ENCODE measurements around the gene RBM18. TPM values are rescaled to one million over a fixed set of nuclear protein-coding genes. Genes with fewer than 3 reads are reported as not detected.

Gene RBM18
- total RNA-seq, 4 donors from 2014 or later, result 4.6 to 31.8 (median 18.7) TPM

- TF ChIP-seq CTCF (IDR thresholded peaks at IDR 0.05) (no peak), POLR2A (IDR thresholded peaks at IDR 0.05) (no peak)
Observed at GRCh38 chr9:122193651-122194050, 71.0 kb downstream of the RBM18 start.

GRCh38 chr9:122192914-122193525 is 71.6 kb downstream of the RBM18 start:
- no peak overlapping the region for H3K4me3 ChIP-seq
- H3K36me3 ChIP-seq, result no peaks in the 10 kb centered on the region
- H3K27ac ChIP-seq, result no peak overlapping the region
- no peaks in the 10 kb centered on the region for H3K4me1 ChIP-seq
- no peak for TF ChIP-seq CTCF (IDR thresholded peaks at IDR 0.05)
- no peak for TF ChIP-seq POLR2A (IDR thresholded peaks at IDR 0.05)
- H3K9me3 ChIP-seq, result no peaks in the 10 kb centered on the region
- DNase-seq, result no peak
- H3K27me3 ChIP-seq, result no peaks in the 10 kb centered on the region
- intact Hi-C loops (cut with DNase I; ENCODE audit: low total_unique reads), result no loop called here

More at GRCh38 chr9:122193651-122194050, 71.0 kb downstream of the RBM18 start:
- no peaks in the 10 kb centered on the region for H3K36me3 ChIP-seq
- no peak overlapping the region for H3K4me3 ChIP-seq
- H3K27me3 ChIP-seq, result no peaks in the 10 kb centered on the region
- no peak for DNase-seq
- intact Hi-C loops (cut with DNase I; ENCODE audit: low total_unique reads), result no loop called here
- no peak overlapping the region for H3K27ac ChIP-seq
- H3K4me1 ChIP-seq, result no peaks in the 10 kb centered on the region
- no peaks in the 10 kb centered on the region for H3K9me3 ChIP-seq

- H3K9me3 ChIP-seq, result no peaks in the 10 kb centered on the region
- H3K27ac ChIP-seq, result no peak overlapping the region
- intact Hi-C loops (cut with DNase I; ENCODE audit: low total_unique reads), result no loop called here
- no peaks in the 10 kb centered on the region for H3K4me1 ChIP-seq
- no peaks in the 10 kb centered on the region for H3K27me3 ChIP-seq
- no peak overlapping the region for H3K4me3 ChIP-seq
- DNase-seq, result no peak
- TF ChIP-seq POLR2A (IDR thresholded peaks at IDR 0.05) (no peak), CTCF (IDR thresholded peaks at IDR 0.05) (no peak)
- H3K36me3 ChIP-seq, result no peaks in the 10 kb centered on the region
Observed at GRCh38 chr9:122192261-122192875, 72.3 kb downstream of the RBM18 start.

GRCh38 chr9:122191584-122191983 is 73.1 kb downstream of the RBM18 start:
- no peak for TF ChIP-seq CTCF (IDR thresholded peaks at IDR 0.05)
- no peak for TF ChIP-seq POLR2A (IDR thresholded peaks at IDR 0.05)
- Histone ChIP-seq H3K4me3 (no peak overlapping the region), H3K27me3 (no peaks in the 10 kb centered on the region), H3K27ac (no peak overlapping the region), H3K36me3 (no peaks in the 10 kb centered on the region), H3K4me1 (no peaks in the 10 kb centered on the region), H3K9me3 (no peaks in the 10 kb centered on the region)
- intact Hi-C loops (cut with DNase I; ENCODE audit: low total_unique reads), result no loop called here
- no peak for DNase-seq

GRCh38 chr9:122190597-122191381 is 73.9 kb downstream of the RBM18 start:
- H3K4me3 ChIP-seq, result no peak overlapping the region
- no peaks in the 10 kb centered on the region for H3K27me3 ChIP-seq
- no peaks in the 10 kb centered on the region for H3K36me3 ChIP-seq
- no peaks in the 10 kb centered on the region for H3K4me1 ChIP-seq
- intact Hi-C loops (cut with DNase I; ENCODE audit: low total_unique reads), result no loop called here
- H3K27ac ChIP-seq, result no peak overlapping the region
- DNase-seq, result no peak
- TF ChIP-seq POLR2A (IDR thresholded peaks at IDR 0.05) (no peak), CTCF (IDR thresholded peaks at IDR 0.05) (no peak)
- no peaks in the 10 kb centered on the region for H3K9me3 ChIP-seq

All from uterus (tissue), 4 donors.